CD4-positive, CD25-positive, alpha-beta regulatory T cell (primary cell): Measurements from ENCODE around the gene AP3B1. TPM values are rescaled to one million over a fixed set of nuclear protein-coding genes. Genes with fewer than 3 reads are reported as not detected.

Source experiments
- ATAC-seq, 2 donors: fragments of 150-1000 bp; cut with Tn5 transposase; one replicate each; pipeline ENCODE4 v1.10.0; 2021; ENCODE audit warnings: low read depth in 2 of 2, moderate number of reproducible peaks in 2 of 2, moderate library complexity in 1 of 2
- DNase-seq, 3 donors: peaks; one replicate each; pipeline versions ENCODE4 v3.0.0 to v3.0.0-alpha.2; 2012 to 2022; ENCODE audit warnings: mixed read lengths in 1 of 3
- H3K27ac ChIP-seq: one replicate; pipeline ENCODE4 v1.7.0; 2013; ENCODE audit warnings: mild to moderate bottlenecking, low read length; ENCODE audit not compliant: insufficient read depth, poor library complexity, severe bottlenecking
- H3K27me3 ChIP-seq: one replicate; pipeline ENCODE4 v1.7.0; 2013; ENCODE audit warnings: low read length; ENCODE audit not compliant: control insufficient read depth, insufficient read depth
- H3K36me3 ChIP-seq: one replicate; pipeline ENCODE4 v1.7.0; 2013; ENCODE audit warnings: mild to moderate bottlenecking, low read length, moderate library complexity; ENCODE audit not compliant: control insufficient read depth, insufficient read depth
- H3K4me1 ChIP-seq: 2 replicates; pipeline ENCODE4 v1.7.0; 2013; ENCODE audit warnings: mild to moderate bottlenecking, low read length; ENCODE audit not compliant: insufficient read depth, control insufficient read depth, poor library complexity, severe bottlenecking
- H3K4me3 ChIP-seq: one replicate; pipeline ENCODE4 v1.7.0; 2013; ENCODE audit warnings: low read depth, mild to moderate bottlenecking, low read length, moderate library complexity
- H3K9me3 ChIP-seq, 2 experiments: 1 replicate in 1 of 2; 2 replicates in 1 of 2; pipeline ENCODE4 v1.7.0; 2013; ENCODE audit warnings: low read length in 2 of 2, mild to moderate bottlenecking in 1 of 2, moderate library complexity in 1 of 2; ENCODE audit not compliant: control insufficient read depth in 2 of 2
- H3K27ac Mint-ChIP-seq, 3 donors: one replicate each; pipeline ENCODE4 v1.8.0; 2020 to 2022; ENCODE audit warnings: mild to moderate bottlenecking in 3 of 3, mixed read lengths in 3 of 3, moderate library complexity in 2 of 3
- H3K27me3 Mint-ChIP-seq: one replicate; pipeline ENCODE4 v1.8.0; 2022; ENCODE audit warnings: mild to moderate bottlenecking, mixed read lengths
- H3K36me3 Mint-ChIP-seq: one replicate; pipeline ENCODE4 v1.8.0; 2020; ENCODE audit warnings: mixed read lengths
- H3K4me1 Mint-ChIP-seq, 4 donors: one replicate each; pipeline ENCODE4 v1.8.0; 2020 to 2022; ENCODE audit warnings: mixed read lengths in 4 of 4, mild to moderate bottlenecking in 1 of 4
- H3K4me3 Mint-ChIP-seq, 4 donors: one replicate each; pipeline ENCODE4 v1.8.0; 2020 to 2022; ENCODE audit warnings: mild to moderate bottlenecking in 4 of 4, mixed read lengths in 4 of 4, moderate library complexity in 3 of 4
- H3K9me3 Mint-ChIP-seq, 7 donors: one replicate each; pipeline ENCODE4 v1.8.0; 2020 to 2022; ENCODE audit warnings: mixed read lengths in 7 of 7, mild to moderate bottlenecking in 3 of 7, moderate library complexity in 2 of 7
- polyA plus RNA-seq, 4 donors: library from polyadenylated mRNA; unstranded; fragments of 300-500 nt; fragmentation: Illumina TruSeq; gene quantifications; one replicate each; pipeline ENCODE4 v1.2.3, GENCODE V29; 2021
- total RNA-seq: library from RNA; stranded (reverse); gene quantifications from one replicate; pipeline ENCODE4 v1.2.3, GENCODE V29; 2022

Gene AP3B1
- total and polyA plus RNA-seq, 5 donors from 2014 or later, result 27.9 to 44.5 (median 32.1) TPM

GRCh38 chr5:77952636-77953212, 341.8 kb downstream of the AP3B1 start:
- Mint-ChIP-seq H3K27ac (no peak overlapping the region), H3K36me3 (no peaks in the 10 kb centered on the region), H3K4me1 (peaks cover 0 to 3% (median 0%) of the 10 kb centered on the region in 4 donors), H3K27me3 (peaks cover 19% of the 10 kb centered on the region), H3K4me3 (no peak overlapping the region), H3K9me3 (peaks cover 0 to 3% (median 0%) of the 10 kb centered on the region in 7 donors)
- Histone ChIP-seq H3K4me1 (no peaks in the 10 kb centered on the region), H3K36me3 (no peaks in the 10 kb centered on the region), H3K27ac (no peak overlapping the region), H3K27me3 (peaks cover 4% of the 10 kb centered on the region), H3K4me3 (no peak overlapping the region), H3K9me3 (no peaks in the 10 kb centered on the region)
- no peak for DNase-seq
- ATAC-seq, result no peak

Other genes starting within 250 kb of the AP3B1 start
- gene SCAMP1, start 65.9 kb upstream of the AP3B1 start, total RNA-seq, result 22.1 TPM
- 10 to 100 TPM; 37.4 to 44.8 (median 42.7) TPM for gene SCAMP1, start 65.9 kb upstream of the AP3B1 start, polyA plus RNA-seq